Keratinocyte (primary cell): ENCODE data around the gene COX4I2.

Experiments
- CTCF ChIP-seq, 3 experiments: IDR thresholded peaks in 1 of 3; conservative IDR thresholded peaks in 1 of 3; optimal IDR thresholded peaks in 1 of 3; 2 replicates in 2 of 3; 3 replicates in 1 of 3; pipeline versions ENCODE3 to v1.5.1; 2011; ENCODE audit warnings: low read length in 3 of 3, mild to moderate bottlenecking in 3 of 3, moderate library complexity in 2 of 3, control low read depth in 1 of 3, inconsistent platforms in 1 of 3; ENCODE audit not compliant: insufficient read depth in 2 of 3; ENCODE audit errors: extremely low read depth in 1 of 3
- EZH2 ChIP-seq: IDR thresholded peaks from one replicate; pipeline ENCODE4 v1.6.1; 2012; ENCODE audit warnings: inconsistent platforms, mild to moderate bottlenecking, low read length, moderate library complexity

GRCh38 chr20:31678389-31679356, 41.0 kb downstream of the COX4I2 start:
- TF ChIP-seq CTCF (optimal IDR thresholded peaks at IDR 0.05 in 1 of 3, IDR thresholded peaks at IDR 0.05 in 1 of 3, conservative IDR thresholded peaks at IDR 0.05 in 1 of 3; ENCODE audit: extremely low read depth in 1 of 3, insufficient read depth in 2 of 3, low read length in 3 of 3) (peak in 1 of 3 experiments; percentile 6), EZH2 (no peak)
